BE2C (cell line): ENCODE data around the gene KLF17.

ENCODE experiments used
- DNase-seq: peaks from one replicate; pipeline ENCODE4 v3.0.0-alpha.2; 2020
- H3K27me3 ChIP-seq: fragments of 250-450 bp; sonication (Bioruptor Pico); 2 replicates; pipeline ENCODE4 v1.5.1; 2020; ENCODE audit warnings: mild to moderate bottlenecking
- H3K36me3 ChIP-seq: fragments of 250-450 bp; sonication (Bioruptor Pico); 2 replicates; pipeline ENCODE4 v1.5.1; 2020; ENCODE audit warnings: mild to moderate bottlenecking
- H3K4me1 ChIP-seq: fragments of 250-450 bp; sonication (Bioruptor Pico); 2 replicates; pipeline ENCODE4 v1.5.1; 2020
- H3K4me3 ChIP-seq: 2 replicates; pipeline ENCODE4 v1.5.1; 2011; ENCODE audit warnings: low read depth, low read length
- H3K9me3 ChIP-seq: fragments of 250-450 bp; sonication (Bioruptor Pico); 2 replicates; pipeline ENCODE4 v1.5.1; 2020
- TF ChIP-seq, protein P1 (sequence below): IDR thresholded peaks from 2 replicates; pipeline ENCODE4 v1.5.1; 2012; ENCODE audit warnings: mild to moderate bottlenecking, low read depth, low read length

Gene KLF17

DNA sequence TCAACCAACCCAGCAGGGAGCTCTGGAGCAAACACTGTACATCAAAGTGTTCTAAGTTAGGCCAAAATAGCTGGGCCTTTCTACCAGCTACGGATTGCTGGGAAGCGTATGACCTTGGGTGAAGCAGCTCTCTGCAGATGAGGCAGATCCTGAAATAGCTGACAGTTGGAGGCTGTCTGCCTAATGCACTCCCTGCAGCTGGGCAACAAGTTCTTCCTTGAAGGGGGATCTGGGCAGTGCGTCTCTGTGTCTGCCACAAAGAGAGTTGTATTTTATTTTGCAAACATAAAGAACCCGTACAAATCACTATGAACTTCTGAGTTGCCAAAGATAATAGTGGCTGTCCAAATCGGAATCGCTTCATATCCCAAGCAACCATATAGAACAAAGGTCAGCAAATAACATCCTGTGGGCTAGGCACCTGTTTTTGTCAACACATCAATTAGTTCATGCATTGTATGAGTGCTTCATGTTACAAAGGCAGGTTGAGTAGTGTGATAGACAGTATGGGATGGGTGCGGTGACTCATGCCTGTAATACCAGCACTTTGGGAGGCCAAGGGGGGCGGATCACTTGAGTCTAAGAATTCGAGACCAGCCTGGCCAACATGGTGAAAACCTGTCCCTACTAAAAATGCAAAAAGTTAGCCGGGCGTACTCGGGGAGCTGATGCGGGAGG lies 29.1 kb upstream of the KLF17 start:
- TF ChIP-seq, protein P1, sequence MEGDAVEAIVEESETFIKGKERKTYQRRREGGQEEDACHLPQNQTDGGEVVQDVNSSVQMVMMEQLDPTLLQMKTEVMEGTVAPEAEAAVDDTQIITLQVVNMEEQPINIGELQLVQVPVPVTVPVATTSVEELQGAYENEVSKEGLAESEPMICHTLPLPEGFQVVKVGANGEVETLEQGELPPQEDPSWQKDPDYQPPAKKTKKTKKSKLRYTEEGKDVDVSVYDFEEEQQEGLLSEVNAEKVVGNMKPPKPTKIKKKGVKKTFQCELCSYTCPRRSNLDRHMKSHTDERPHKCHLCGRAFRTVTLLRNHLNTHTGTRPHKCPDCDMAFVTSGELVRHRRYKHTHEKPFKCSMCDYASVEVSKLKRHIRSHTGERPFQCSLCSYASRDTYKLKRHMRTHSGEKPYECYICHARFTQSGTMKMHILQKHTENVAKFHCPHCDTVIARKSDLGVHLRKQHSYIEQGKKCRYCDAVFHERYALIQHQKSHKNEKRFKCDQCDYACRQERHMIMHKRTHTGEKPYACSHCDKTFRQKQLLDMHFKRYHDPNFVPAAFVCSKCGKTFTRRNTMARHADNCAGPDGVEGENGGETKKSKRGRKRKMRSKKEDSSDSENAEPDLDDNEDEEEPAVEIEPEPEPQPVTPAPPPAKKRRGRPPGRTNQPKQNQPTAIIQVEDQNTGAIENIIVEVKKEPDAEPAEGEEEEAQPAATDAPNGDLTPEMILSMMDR, result no peak
- Histone ChIP-seq H3K36me3 (no peaks in the 10 kb centered on the region), H3K27me3 (no peaks in the 10 kb centered on the region), H3K9me3 (no peaks in the 10 kb centered on the region), H3K4me1 (no peaks in the 10 kb centered on the region), H3K4me3 (no peak overlapping the region)
- DNase-seq, result no peak

DNA sequence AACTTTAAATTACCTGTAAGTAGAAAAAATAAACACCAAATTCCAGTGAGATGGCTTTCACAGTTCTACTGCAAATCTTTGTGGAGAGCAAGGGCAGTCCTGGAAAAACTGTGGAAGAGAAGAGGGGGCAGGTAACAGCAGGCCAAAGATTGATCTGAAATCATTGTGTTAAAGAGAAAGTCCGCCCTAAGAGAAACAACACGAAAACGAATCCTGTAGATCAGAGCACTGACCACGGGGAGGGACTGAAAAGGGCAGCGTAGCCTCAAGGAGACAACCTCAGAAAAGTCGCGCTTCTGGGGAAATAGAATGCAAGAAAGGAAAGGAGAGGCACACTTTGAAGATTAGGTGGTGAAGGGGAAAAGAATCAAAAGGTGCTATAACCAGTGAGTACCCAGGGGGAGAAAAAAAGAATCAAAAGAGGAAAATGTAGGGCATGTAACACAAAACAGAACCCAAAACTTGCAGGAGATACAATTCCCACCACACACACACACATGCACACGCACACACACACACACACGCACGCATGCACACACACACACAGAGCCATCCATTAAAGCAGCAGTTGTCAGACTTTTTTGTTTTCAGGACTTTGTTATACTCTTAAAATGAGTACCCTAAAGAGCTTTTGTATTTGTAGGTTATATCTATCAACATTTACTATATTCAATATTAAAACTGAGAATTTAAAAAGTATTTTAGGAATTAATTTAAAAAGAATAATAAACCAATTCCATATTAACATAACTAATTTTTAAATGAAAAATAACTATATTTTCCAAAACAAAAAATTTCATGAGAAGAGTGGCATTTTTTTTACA lies 28.0 kb upstream of the KLF17 start:
- Histone ChIP-seq H3K36me3 (no peaks in the 10 kb centered on the region), H3K9me3 (no peaks in the 10 kb centered on the region), H3K27me3 (no peaks in the 10 kb centered on the region), H3K4me3 (no peak overlapping the region), H3K4me1 (no peaks in the 10 kb centered on the region)
- no peak for DNase-seq
- TF ChIP-seq, protein P1, result no peak

DNA sequence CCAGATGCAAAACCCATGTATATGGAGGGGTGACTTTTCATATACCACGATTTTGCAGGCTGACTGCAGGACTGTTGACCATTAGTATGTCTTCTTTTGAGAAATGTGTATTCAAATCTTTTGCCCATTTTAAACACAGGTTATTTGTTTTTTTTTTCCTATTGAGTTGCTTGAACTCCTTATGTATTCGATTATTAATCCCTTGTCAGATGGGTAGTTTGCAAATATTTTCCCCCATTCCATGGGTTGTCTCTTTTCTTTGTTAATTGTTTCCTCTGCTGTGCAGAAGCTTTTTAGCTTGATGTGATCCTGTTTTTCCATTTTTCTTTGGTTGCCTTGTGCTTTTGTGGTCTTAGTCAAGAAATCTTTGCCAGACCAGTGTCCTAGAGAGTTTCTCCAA lies 24.6 kb upstream of the KLF17 start:
- no peaks in the 10 kb centered on the region for H3K36me3 ChIP-seq
- H3K4me3 ChIP-seq, result no peak overlapping the region
- H3K27me3 ChIP-seq, result no peaks in the 10 kb centered on the region
- H3K4me1 ChIP-seq, result no peaks in the 10 kb centered on the region
- TF ChIP-seq, protein P1, result no peak
- H3K9me3 ChIP-seq, result no peaks in the 10 kb centered on the region
- no peak for DNase-seq

DNA sequence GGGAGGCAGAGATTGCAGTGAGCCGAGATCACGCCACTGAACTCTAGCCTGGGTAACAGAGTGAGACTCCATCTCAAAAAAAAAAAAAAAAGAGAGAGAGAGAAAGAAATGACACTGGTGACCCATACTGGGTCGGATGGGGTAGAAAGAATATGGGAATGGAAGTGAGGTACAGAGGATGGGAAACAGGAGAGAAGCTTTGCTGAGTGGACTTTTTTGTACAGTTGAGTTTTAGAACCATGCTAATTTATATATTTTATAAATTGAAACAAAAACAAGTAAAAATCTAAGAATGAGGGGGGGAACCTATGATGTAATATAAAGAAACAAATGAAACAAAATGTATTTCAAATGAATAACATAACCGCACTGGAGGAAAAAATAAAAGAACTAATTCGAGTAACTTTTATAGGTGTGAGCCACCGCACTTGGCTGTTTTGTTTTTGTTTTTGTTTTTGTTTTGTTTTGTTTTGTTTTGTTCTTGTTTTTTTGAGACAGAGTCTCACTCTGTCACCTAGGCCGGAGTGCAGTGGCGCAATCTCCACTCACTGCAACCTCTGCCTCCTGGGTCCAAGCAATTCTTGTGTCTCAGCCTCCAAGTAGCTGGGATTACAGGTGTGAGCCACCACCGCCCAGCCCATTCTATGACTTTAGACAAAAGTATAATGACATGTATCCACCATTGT lies 18.3 kb upstream of the KLF17 start:
- no peak for DNase-seq

DNA sequence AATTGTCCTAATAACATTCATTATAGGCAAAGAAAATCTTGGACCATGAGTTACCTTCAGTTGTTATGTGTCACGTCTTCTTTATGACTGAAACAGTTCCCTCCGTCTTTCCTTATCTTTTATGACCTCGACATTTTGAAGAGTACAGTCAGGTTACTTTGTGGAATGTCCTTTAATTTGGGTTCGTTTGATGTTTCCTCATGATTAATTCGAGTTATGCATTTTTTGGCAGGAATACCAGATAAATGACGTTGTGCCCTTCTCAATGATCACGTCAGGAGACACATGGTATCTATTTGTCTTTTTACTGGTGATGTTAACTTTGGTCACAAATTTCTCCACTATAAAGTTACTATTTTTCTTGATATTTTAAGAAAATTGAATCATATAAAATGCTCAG lies 17.3 kb upstream of the KLF17 start:
- no peaks in the 10 kb centered on the region for H3K36me3 ChIP-seq
- H3K4me3 ChIP-seq, result no peak overlapping the region

More for the DNA sequence above, 18.3 kb upstream of the KLF17 start:
- no peak overlapping the region for H3K4me3 ChIP-seq
- no peaks in the 10 kb centered on the region for H3K36me3 ChIP-seq
- TF ChIP-seq, protein P1, result no peak
- no peaks in the 10 kb centered on the region for H3K4me1 ChIP-seq
- H3K9me3 ChIP-seq, result no peaks in the 10 kb centered on the region
- H3K27me3 ChIP-seq, result no peaks in the 10 kb centered on the region

More for the DNA sequence above, 17.3 kb upstream of the KLF17 start:
- TF ChIP-seq, protein P1, result no peak
- Histone ChIP-seq H3K9me3 (no peaks in the 10 kb centered on the region), H3K4me1 (no peaks in the 10 kb centered on the region), H3K27me3 (no peaks in the 10 kb centered on the region)
- DNase-seq, result no peak
